ENCODE results near the gene CLASP1.
"Not testable (repeated sequence)": the region's sequence is repeated elsewhere in the genome, so short reads cannot be mapped to it uniquely, and the experiment has no call there.

The CLASP1 gene

DNA sequence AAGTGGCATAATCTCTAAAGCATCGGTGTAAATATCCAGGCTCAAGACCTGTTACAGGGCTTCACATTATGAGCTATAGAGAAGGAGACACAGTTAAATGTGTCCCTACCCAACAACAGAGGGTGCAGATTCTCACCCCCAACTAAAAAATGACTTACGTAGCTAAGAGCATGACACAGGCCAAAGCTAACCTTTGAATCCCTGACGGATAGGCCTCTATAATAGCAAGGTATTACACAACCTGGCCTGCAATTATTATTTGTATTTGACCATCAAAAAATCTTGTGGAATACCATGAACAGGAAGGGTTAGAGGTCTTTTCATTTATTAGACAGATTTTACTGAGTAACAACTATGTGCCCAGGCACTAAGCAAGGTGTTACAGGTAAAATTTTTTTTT is 73.5 kb downstream of the CLASP1 start:
- no peak for DNase-seq

DNA sequence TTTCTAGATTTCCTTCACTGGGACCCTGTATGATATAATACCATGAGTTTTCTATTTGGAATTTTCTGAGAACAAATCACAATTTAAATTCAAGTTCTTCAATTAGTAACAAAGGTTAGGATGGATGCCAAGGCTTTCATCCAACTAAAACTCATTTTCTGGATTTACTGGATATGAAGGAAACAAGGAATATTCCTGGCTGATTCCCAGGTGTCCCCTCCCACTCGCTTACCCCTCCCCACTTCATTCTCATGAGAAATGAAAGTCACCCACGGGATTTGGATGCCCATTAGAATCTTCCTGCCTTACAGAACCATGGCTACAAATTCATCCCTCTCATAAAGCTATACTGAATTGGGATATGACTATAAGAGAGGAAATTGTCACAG is 78.6 kb downstream of the CLASP1 start:
- no peak for DNase-seq

DNA sequence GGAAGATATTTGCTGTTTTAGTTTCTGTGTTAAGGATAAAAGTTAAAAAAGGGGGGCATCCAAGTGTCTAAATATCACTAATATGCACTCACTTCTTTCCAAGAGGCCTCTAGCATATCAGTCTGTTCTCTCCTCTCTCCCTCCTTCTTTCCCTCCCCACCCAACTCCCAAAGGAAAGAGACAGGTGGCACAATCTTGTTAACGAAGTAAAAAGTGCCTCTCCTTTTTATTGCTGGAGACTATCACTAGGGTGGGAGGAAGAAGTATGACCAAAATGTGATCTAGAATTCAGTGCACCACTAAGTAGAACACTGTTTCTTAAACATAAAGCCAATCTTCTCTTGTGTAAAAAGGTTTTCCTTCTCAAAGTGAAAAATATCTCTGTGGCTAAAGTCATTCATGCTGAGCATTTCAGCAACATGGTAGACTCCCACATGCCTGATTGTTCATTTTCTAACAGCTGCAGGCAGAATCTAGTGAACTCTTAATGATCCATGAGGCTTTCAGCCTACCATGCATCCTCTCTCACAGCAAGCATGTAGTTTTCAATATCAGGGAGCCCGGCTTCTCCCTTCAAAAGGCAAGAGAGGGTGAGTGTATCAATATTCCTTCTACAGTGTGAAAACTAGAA is 79.1 kb downstream of the CLASP1 start:
- DNase-seq, result no peak

GRCh38 chr2:121567957-121568409 is 81.3 kb downstream of the CLASP1 start:
- no peak for DNase-seq

GRCh38 chr2:121567452-121567851 is 81.8 kb downstream of the CLASP1 start:
- no peak for DNase-seq

- DNase-seq, result no peak
Measured at GRCh38 chr2:121565389-121566250, 83.6 kb downstream of the CLASP1 start.

GRCh38 chr2:121564905-121565304 is 84.4 kb downstream of the CLASP1 start:
- DNase-seq, result no peak

DNA sequence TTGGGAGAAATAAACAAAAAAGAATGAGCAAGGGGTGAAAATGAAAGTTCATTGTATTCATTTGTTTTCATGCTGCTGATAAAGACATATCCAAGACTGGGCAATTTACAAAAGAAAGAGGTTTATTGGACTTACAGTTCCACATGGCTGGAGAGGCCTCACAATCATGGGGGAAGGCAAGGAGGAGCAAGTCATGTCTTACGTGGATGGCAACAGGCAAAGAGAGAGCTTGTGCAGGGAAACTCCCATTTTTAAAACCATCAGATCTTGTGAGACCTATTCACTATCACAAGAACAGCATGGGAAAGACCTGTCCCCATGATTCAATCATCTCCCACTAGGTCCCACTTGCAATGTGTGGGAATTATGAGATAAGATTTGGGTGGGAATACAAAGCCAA is 85.5 kb downstream of the CLASP1 start:
- not testable (repeated sequence) for DNase-seq

GRCh38 chr2:121562269-121563176 is 86.7 kb downstream of the CLASP1 start:
- no peak for DNase-seq

DNA sequence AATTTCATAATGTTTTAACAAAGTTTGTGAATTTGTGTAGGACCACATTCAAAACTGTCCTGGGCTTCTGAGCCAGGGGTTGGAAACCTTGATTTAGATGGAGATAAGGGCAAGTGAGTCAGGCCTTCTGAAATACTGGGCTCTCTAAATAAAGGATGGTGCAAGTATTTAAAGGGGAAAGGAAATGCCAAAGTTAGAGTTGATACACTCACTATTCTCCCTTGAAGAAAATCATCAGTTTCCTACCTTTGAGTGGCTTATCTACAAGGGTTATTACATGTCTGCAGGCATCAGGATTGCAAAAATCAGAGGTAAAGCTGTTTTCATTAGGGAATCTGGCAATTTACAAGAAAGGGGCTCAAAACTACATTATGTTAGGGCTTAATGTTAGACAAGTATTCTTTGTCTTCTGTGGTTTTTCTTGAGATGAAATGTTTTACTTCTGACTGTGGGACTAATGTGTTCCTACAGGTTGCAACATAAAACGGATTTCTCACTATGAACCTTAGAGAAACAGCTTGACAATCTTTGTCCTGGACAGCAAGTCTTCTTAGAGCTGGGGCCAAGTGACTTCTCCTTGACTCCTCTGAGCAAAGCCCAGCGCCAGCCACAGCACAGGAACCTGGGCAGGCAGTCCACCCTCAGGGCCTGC is 87.5 kb downstream of the CLASP1 start:
- DNase-seq, result no peak

DNA sequence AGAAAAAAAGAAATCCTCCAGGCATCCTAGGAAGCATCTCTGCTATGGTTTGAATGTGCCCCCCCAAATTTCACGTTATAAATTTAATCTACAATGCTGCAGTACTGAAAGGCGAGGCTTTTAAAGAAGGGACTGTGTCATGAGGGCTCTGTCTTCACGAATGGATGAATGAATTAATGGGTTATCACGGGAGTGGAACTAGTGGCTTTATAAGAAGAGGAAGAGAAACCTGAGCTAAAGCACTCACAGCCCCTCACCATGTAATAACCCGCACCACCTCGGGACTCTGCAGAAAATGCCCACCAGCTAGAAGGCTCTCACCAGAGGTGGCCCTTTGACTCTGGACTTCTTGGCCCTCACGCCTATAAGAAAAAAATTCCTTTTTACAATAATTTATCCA is 90.9 kb downstream of the CLASP1 start:
- DNase-seq, result no peak

GRCh38 chr2:121555008-121555407 is 94.3 kb downstream of the CLASP1 start:
- no peak for DNase-seq

- DNase-seq, result not testable (repeated sequence)
Measured at GRCh38 chr2:121552477-121553180, 96.6 kb downstream of the CLASP1 start.

- no peak for DNase-seq
Measured at GRCh38 chr2:121550669-121551068, 98.6 kb downstream of the CLASP1 start.

GRCh38 chr2:121547646-121548045 is 101.6 kb downstream of the CLASP1 start:
- no peak for DNase-seq

DNA sequence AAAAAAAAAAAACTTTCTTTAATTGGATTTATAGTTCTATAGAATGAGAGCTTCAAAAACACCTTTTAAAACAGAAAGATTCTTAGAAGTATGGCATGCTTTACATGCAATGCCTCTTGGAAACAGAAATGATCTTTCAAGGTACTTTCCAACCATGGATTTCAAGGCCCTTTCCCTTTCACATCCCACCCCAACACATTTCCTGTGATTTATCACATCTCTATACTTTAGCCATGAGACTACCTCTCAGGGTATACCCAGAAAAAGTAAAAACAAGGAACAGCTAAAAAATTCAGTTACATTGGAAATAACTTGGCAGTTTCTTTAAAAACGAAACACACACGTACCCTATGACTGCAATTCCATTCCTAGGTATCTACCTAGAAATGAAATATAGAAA is 103.3 kb downstream of the CLASP1 start:
- DNase-seq, result no peak

DNA sequence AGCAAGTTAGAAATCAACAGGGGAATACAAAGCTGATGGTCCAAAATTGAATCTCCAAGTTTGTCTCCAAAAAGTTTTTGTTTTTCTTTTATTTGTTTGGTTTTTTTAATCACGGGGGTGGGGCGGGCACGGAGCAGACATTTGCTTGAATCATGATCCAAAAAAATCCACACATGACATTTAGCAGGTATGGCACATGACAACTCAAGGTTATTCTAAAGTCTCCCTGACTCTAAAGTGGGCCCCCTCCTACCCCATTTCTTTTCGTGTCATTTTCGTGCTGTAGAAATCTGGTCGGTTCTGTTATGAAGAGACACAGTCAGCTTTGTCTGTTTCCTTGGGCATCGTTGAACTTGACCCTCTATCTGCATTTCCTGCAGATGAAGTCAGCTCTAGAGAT is 104.0 kb downstream of the CLASP1 start:
- DNase-seq, result no peak

GRCh38 chr2:121541495-121541894 is 107.8 kb downstream of the CLASP1 start:
- DNase-seq, result no peak

DNA sequence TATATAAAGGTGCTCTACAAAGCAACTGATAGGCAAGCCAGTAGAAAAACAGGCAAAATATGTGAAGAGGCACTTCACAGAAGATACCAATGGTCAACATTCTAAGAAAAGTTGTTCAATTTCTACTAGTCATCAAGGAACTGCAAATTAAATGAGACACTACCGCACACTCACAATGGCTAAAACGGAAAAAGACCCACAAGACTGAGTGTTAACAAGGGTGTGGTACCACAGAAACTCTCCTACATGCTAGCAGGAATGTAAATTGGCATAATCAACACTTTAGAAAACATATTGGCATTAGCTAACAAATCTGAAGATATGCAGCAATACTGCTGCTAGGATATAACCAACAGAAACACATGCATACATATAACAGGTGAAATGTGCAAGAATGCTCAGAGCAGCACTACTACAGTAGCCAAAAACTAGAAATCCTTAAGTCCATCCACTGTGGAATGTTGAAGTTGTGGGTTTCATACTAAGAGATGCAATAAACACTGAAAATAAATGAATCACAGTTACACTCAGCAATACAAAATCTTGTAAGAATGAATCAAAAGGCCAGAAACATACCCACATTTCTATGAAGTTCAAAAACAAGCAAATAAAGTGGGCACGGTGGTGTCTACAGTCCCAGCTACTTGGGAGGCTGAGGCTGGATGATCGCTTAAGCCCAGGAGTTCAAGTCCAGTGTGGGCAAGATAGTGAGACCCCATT is 109.4 kb downstream of the CLASP1 start:
- no peak for DNase-seq

DNA sequence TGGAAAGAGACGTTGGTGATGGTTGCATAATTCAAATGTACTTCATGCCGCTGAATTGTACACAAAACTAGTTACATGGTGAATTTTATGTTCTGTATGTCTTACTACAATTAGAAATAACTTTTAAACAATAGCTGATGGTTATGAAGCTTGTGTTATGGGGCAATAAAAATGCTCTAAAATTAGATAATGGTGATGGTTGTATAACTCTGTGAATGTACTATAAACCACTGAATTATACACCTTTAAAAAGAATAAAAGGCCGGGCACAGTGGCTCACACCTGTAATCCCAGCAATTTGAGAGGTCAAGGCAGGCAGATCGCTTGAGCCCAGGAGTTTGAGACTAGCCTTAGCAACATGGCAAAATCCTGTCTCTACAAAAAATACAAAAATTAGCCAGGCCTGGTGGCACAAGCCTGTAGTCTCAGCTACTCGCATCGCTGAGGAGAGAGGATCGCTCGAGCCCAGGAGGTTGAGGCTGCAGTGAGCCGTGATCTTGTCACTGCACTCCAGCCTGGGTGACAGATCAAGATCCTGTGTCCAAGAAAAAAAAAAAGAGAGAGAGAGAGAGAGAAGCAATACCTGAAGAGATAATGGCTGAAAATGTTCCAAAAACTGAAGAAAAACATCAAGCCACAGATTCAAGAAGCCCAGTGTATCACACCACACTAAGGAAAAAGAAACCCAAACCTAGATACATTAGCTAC is 112.3 kb downstream of the CLASP1 start:
- no peak for DNase-seq

- no peak for DNase-seq
Measured at GRCh38 chr2:121536347-121536746, 112.9 kb downstream of the CLASP1 start.
